Heart right ventricle (tissue), 16 donors: ENCODE measurements around the gene KIF14. TPM values are rescaled to one million over a fixed set of nuclear protein-coding genes. Genes with fewer than 3 reads are reported as not detected.
A peak's percentile ranks its signal among the peaks of the same experiment; 100 is the strongest.

Experiments
- ATAC-seq, 8 donors: fragments of 200-7000 bp; cut with Tn5 transposase; one replicate each; pipeline ENCODE4 v1.9.1; 2020; ENCODE audit warnings: mild to moderate bottlenecking in 8 of 8, moderate library complexity in 8 of 8, moderate number of reproducible peaks in 1 of 8
- DNase-seq, 2 donors: peaks; one replicate each; pipeline ENCODE4 v3.0.0-alpha.2; 2020
- H3K27ac ChIP-seq, 10 donors: fragments of 200-600 bp; sonication (generic) in 2 of 10; one replicate each; pipeline versions ENCODE4 v1.5.0 to v1.8.0; 2020 to 2022; ENCODE audit warnings: mild to moderate bottlenecking in 3 of 10
- H3K27me3 ChIP-seq, 7 donors: fragments of 200-600 bp; one replicate each; pipeline ENCODE4 v1.8.0; 2021 to 2022; ENCODE audit warnings: mild to moderate bottlenecking in 2 of 7
- H3K36me3 ChIP-seq, 9 donors: fragments of 200-600 bp; sonication (generic) in 1 of 9; one replicate each; pipeline versions ENCODE4 v1.5.0 to v1.8.0; 2020 to 2022; ENCODE audit warnings: mild to moderate bottlenecking in 2 of 9
- H3K4me1 ChIP-seq, 9 donors: fragments of 200-600 bp; sonication (generic) in 1 of 9; one replicate each; pipeline versions ENCODE4 v1.5.0 to v1.8.0; 2020 to 2022; ENCODE audit warnings: mild to moderate bottlenecking in 4 of 9
- H3K4me3 ChIP-seq, 10 donors: fragments of 200-600 bp; sonication (generic) in 2 of 10; one replicate each; pipeline versions ENCODE4 v1.5.0 to v1.8.0; 2020 to 2022; ENCODE audit warnings: mild to moderate bottlenecking in 7 of 10, moderate library complexity in 2 of 10
- H3K9me3 ChIP-seq, 11 donors: fragments of 200-600 bp in 10 of 11; sonication (generic) in 2 of 11; one replicate each; pipeline versions ENCODE4 v1.5.0 to v1.8.0; 2013 to 2022; ENCODE audit warnings: mild to moderate bottlenecking in 2 of 11, control low read depth in 1 of 11, moderate library complexity in 1 of 11
- CTCF ChIP-seq, 9 donors: fragments of 200-600 bp; sonication (generic) in 2 of 9; IDR thresholded peaks; one replicate each; pipeline versions ENCODE4 v1.5.0 to v1.8.0; 2021 to 2022; ENCODE audit warnings: antibody characterized with exemption in 9 of 9, mild to moderate bottlenecking in 5 of 9, moderate library complexity in 1 of 9
- WGBS, 2 donors: extraction: QIAGEN DNeasy Blood & Tissue Kit; methylation state at CpG; one replicate each; pipeline ENCODE4 v1.1.7; 2013; ENCODE audit warnings: inconsistent platforms in 1 of 2; 5-methylcytosine and 5-hydroxymethylcytosine counted together
- intact Hi-C, 10 donors: fragments of 100-400 bp; cut with DNase I; formaldehyde crosslinking; loops; one replicate each; pipeline versions ENCODE4 v1.11.1 to v1.14.2; 2022
- polyA plus RNA-seq, 2 donors: library from polyadenylated mRNA; stranded (reverse); fragments of 200-250 nt; gene quantifications; one replicate each; pipeline ENCODE4 v1.2.3, GENCODE V29; 2013
- total RNA-seq, 10 donors: library from RNA; stranded (reverse); fragmentation: NEBNext Ultra II Directional in 3 of 10; extraction: Animal tissue kit (Norgen Biotek cat#: 25700) in 3 of 10; gene quantifications; one replicate each; pipeline versions ENCODE4 v1.2.1 to v1.2.4, GENCODE V29; 2021 to 2023
- donor health status: Arrhythmogenic right ventricular cardiomyopathy.
- donor health status: ischemic (EF 13 %, LVEDD 7.1; RV severe dilation, severe dysfunction).
- donor health status: healthy with polysubstance abuse.
- donor health status: DM: no; HTN: yes; CAD: no.
- donor health status: DM: no; HTN: no; CAD: no.
- donor health status: ischemic (EF 25% LVEDD 6.9; RV normal size, moderate dysfunction).
- donor health status: ischemic (EF 25% LVEDD 5.7; RV mildly dilated, moderate dysfunction).
- donor health status: healthy.
- donor health status: DM: yes; HTN: yes; CAD: no.
- donor health status: Ischemic cardiomyopathy.
- donor health status: ischemic (EF 35%, LVEDD 5.7; RV mildly dilated, moderate dysfunction).
- donor health status: nonischemic (EF 11% LVEDD 7.7; RV severe dilation, severe dysfunction).
- donor health status: DM: yes; HTN: yes; CAD: no.
- donor health status: PGD.
- donor health status: ischemic (EF 29% LVEDD 5.4; RV normal size, mild dysfunction).
- donor health status: nonischemic (EF 23%, LVEDD 6.1; RV moderate dilation, normal function).

KIF14 gene
- total and polyA plus RNA-seq, 12 donors, result under 0.01 to 1.3 (median 0.05) TPM; not detected in 2

DNA sequence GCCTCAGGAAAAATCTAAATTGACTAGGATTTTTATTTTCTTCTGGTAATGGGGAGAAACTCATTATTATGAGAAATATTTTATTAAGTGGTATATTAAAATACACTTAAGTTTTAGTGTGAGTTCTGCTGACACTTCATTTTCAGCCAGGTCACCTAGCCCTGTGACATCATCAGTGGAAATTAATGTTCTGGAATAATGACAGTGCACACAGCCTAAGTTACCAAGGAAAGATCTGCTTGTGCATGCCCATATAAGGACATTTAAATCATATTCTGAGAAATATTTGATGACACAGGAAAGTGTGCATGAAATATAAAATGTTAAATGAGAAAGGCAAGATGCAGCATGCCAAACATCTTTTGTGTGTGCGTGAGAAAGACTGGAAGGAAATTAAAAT is 102.0 kb downstream of the KIF14 start:
- no peak for ATAC-seq
- H3K9me3 ChIP-seq, result no peaks in the 10 kb centered on the region
- H3K4me1 ChIP-seq, result no peaks in the 10 kb centered on the region
- no peak overlapping the region for H3K27ac ChIP-seq
- no peak for DNase-seq
- WGBS, 2 donors, result 80 to 95% methylated on average over 1 of the region's 1 CpG
- H3K4me3 ChIP-seq, result no peak overlapping the region
- no peak for TF ChIP-seq CTCF (IDR thresholded peaks at IDR 0.05)
- intact Hi-C loops, result loop anchor here in 1 of 10 donors (10.0 kb wide), 1 partner anchor 834 kb away; no protein-coding TSS in a partner anchor
- H3K36me3 ChIP-seq, result no peaks in the 10 kb centered on the region
- H3K27me3 ChIP-seq, result peaks cover 0 to 28% (median 3%) of the 10 kb centered on the region in 7 donors

- no peak overlapping the region for H3K4me3 ChIP-seq
- DNase-seq (no peak), ATAC-seq (no peak)
- H3K9me3 ChIP-seq, result no peaks in the 10 kb centered on the region
- no peak for TF ChIP-seq CTCF (IDR thresholded peaks at IDR 0.05)
- no peak overlapping the region for H3K27ac ChIP-seq
- intact Hi-C loops, result loop anchor here in 1 of 10 donors (10.0 kb wide), 1 partner anchor 827 kb away; no protein-coding TSS in a partner anchor
- no peaks in the 10 kb centered on the region for H3K4me1 ChIP-seq
- peaks cover 0 to 41% (median 12%) of the 10 kb centered on the region in 7 donors for H3K27me3 ChIP-seq
- no peaks in the 10 kb centered on the region for H3K36me3 ChIP-seq
- 67 to 68% methylated on average over 3 of the region's 3 CpGs for WGBS, 2 donors
Observed at GRCh38 chr1:200512191-200512590, 108.4 kb downstream of the KIF14 start.

- Histone ChIP-seq H3K36me3 (no peaks in the 10 kb centered on the region), H3K4me1 (no peaks in the 10 kb centered on the region), H3K9me3 (no peaks in the 10 kb centered on the region), H3K4me3 (no peak overlapping the region), H3K27ac (no peak overlapping the region), H3K27me3 (peaks cover 0 to 43% (median 12%) of the 10 kb centered on the region in 7 donors)
- intact Hi-C loops, result loop anchor here in 4 of 10 donors (2.0 to 10.0 kb wide), 3 partner anchors 823 to 825 kb away; no protein-coding TSS in a partner anchor
- DNase-seq, result peak in 1 of 2 donors; percentile 68
- peak; percentile 81 to 98 (median 92) for TF ChIP-seq CTCF (IDR thresholded peaks at IDR 0.05)
- peak in 6 of 8 donors; percentile 70 to 84 (median 80) for ATAC-seq
- 24 to 27% methylated on average over 4 of the region's 4 CpGs for WGBS, 2 donors
Observed at GRCh38 chr1:200510228-200510623, 110.3 kb downstream of the KIF14 start.

GRCh38 chr1:200506471-200506870 is 114.1 kb downstream of the KIF14 start:
- H3K4me3 ChIP-seq, result no peak overlapping the region
- H3K9me3 ChIP-seq, result no peaks in the 10 kb centered on the region
- 88 to 89% methylated on average over 12 of the region's 12 CpGs for WGBS, 2 donors
- no peak overlapping the region for H3K27ac ChIP-seq
- no peak for ATAC-seq
- DNase-seq, result no peak
- peaks cover 0 to 33% (median 0%) of the 10 kb centered on the region in 7 donors for H3K27me3 ChIP-seq
- TF ChIP-seq CTCF (IDR thresholded peaks at IDR 0.05), result no peak
- no peaks in the 10 kb centered on the region for H3K4me1 ChIP-seq
- H3K36me3 ChIP-seq, result no peaks in the 10 kb centered on the region
- intact Hi-C loops, result no loop called here
